Vagina (tissue), 2 donors: ENCODE measurements around the gene CFAP58.

Experiments
- CTCF ChIP-seq, 3 experiments: fragments of 450-650 bp in 2 of 3; fragments of 200-600 bp in 1 of 3; sonication (generic) in 1 of 3; IDR thresholded peaks; one replicate each; pipeline ENCODE4 v1.5.1; 2017 to 2019; ENCODE audit warnings: antibody characterized with exemption in 3 of 3, mild to moderate bottlenecking in 2 of 3, moderate library complexity in 2 of 3
- POLR2A ChIP-seq, 2 donors: fragments of 450-650 bp; IDR thresholded peaks; one replicate each; pipeline ENCODE4 v1.6.1; 2017; ENCODE audit warnings: antibody characterized with exemption in 2 of 2, mild to moderate bottlenecking in 2 of 2, moderate library complexity in 2 of 2
- POLR2AphosphoS5 ChIP-seq, 2 donors: sonication (generic); formaldehyde crosslinking; IDR thresholded peaks; one replicate each; pipeline ENCODE4 v1.9.0; 2017; ENCODE audit warnings: antibody characterized with exemption in 2 of 2, mild to moderate bottlenecking in 2 of 2, low read depth in 1 of 2; ENCODE audit not compliant: insufficient read depth in 1 of 2

- TF ChIP-seq CTCF (IDR thresholded peaks at IDR 0.05) (no peak), POLR2AphosphoS5 (IDR thresholded peaks at IDR 0.05; ENCODE audit: insufficient read depth in 1 of 2, low read depth in 1 of 2) (no peak), POLR2A (IDR thresholded peaks at IDR 0.05) (no peak)
These were observed 148.4 kb downstream of the CFAP58 start for GRCh38 chr10:104501864-104502579.
